ENCODE results near the gene HSD17B3.

GRCh38 chr9:96281641-96282040 is 20.3 kb downstream of the HSD17B3 start:
- TF ChIP-seq CTCF (IDR thresholded peaks at IDR 0.05) (no peak), POLR2A (IDR thresholded peaks at IDR 0.05) (no peak), POLR2AphosphoS5 (IDR thresholded peaks at IDR 0.05) (no peak)
